ENCODE data around the gene RNF144A. TPM values are rescaled to one million over a fixed set of nuclear protein-coding genes. Genes with fewer than 3 reads are reported as not detected.

The RNF144A gene
- total RNA-seq, 1 donor from 2014 or later = 9.6 TPM

- Mint-ChIP-seq H3K4me1 (ENCODE audit: unreplicated experiment) (peaks cover 53% of the 10 kb centered on the region), H3K27ac (ENCODE audit: unreplicated experiment) (no peak overlapping the region), H3K9me3 (ENCODE audit: unreplicated experiment) (no peaks in the 10 kb centered on the region), H3K4me3 (ENCODE audit: unreplicated experiment) (no peak overlapping the region), H3K36me3 (ENCODE audit: unreplicated experiment) (peaks cover 12% of the 10 kb centered on the region), H3K27me3 (ENCODE audit: unreplicated experiment) (no peaks in the 10 kb centered on the region)
- no peak for DNase-seq (ENCODE audit: extremely low spot score, unreplicated experiment)
- no peak for TF ChIP-seq CTCF (IDR thresholded peaks at IDR 0.05)
These were observed 26.3 kb downstream of the RNF144A start for GRCh38 chr2:6943523-6943922.

- H3K27me3 Mint-ChIP-seq (ENCODE audit: unreplicated experiment) = no peaks in the 10 kb centered on the region
- no peak overlapping the region for H3K27ac Mint-ChIP-seq (ENCODE audit: unreplicated experiment)
- TF ChIP-seq CTCF (IDR thresholded peaks at IDR 0.05) = no peak
- no peak for DNase-seq (ENCODE audit: extremely low spot score, unreplicated experiment)
- H3K4me1 Mint-ChIP-seq (ENCODE audit: unreplicated experiment) = peaks cover 54% of the 10 kb centered on the region
- no peak overlapping the region for H3K4me3 Mint-ChIP-seq (ENCODE audit: unreplicated experiment)
- no peaks in the 10 kb centered on the region for H3K9me3 Mint-ChIP-seq (ENCODE audit: unreplicated experiment)
- peaks cover 12% of the 10 kb centered on the region for H3K36me3 Mint-ChIP-seq (ENCODE audit: unreplicated experiment)
These were observed 26.8 kb downstream of the RNF144A start for GRCh38 chr2:6943971-6944370.

GRCh38 chr2:6944555-6944954 is 27.3 kb downstream of the RNF144A start:
- Mint-ChIP-seq H3K27me3 (ENCODE audit: unreplicated experiment) (no peaks in the 10 kb centered on the region), H3K4me1 (ENCODE audit: unreplicated experiment) (peaks cover 59% of the 10 kb centered on the region), H3K4me3 (ENCODE audit: unreplicated experiment) (no peak overlapping the region), H3K9me3 (ENCODE audit: unreplicated experiment) (no peaks in the 10 kb centered on the region), H3K36me3 (ENCODE audit: unreplicated experiment) (peaks cover 12% of the 10 kb centered on the region), H3K27ac (ENCODE audit: unreplicated experiment) (no peak overlapping the region)
- DNase-seq (ENCODE audit: extremely low spot score, unreplicated experiment) = no peak
- TF ChIP-seq CTCF (IDR thresholded peaks at IDR 0.05) = no peak

- Mint-ChIP-seq H3K36me3 (ENCODE audit: unreplicated experiment) (peaks cover 13% of the 10 kb centered on the region), H3K27me3 (ENCODE audit: unreplicated experiment) (no peaks in the 10 kb centered on the region), H3K27ac (ENCODE audit: unreplicated experiment) (peak overlapping the region; percentile 74), H3K4me1 (ENCODE audit: unreplicated experiment) (peaks cover 54% of the 10 kb centered on the region), H3K9me3 (ENCODE audit: unreplicated experiment) (no peaks in the 10 kb centered on the region), H3K4me3 (ENCODE audit: unreplicated experiment) (no peak overlapping the region)
- no peak for TF ChIP-seq CTCF (IDR thresholded peaks at IDR 0.05)
- no peak for DNase-seq (ENCODE audit: extremely low spot score, unreplicated experiment)
These were observed 28.0 kb downstream of the RNF144A start for GRCh38 chr2:6945087-6945813.

GRCh38 chr2:6945821-6946220 is 28.6 kb downstream of the RNF144A start:
- H3K27me3 Mint-ChIP-seq (ENCODE audit: unreplicated experiment) = no peaks in the 10 kb centered on the region
- H3K4me3 Mint-ChIP-seq (ENCODE audit: unreplicated experiment) = no peak overlapping the region
- no peak for TF ChIP-seq CTCF (IDR thresholded peaks at IDR 0.05)
- no peak for DNase-seq (ENCODE audit: extremely low spot score, unreplicated experiment)
- H3K4me1 Mint-ChIP-seq (ENCODE audit: unreplicated experiment) = peaks cover 51% of the 10 kb centered on the region
- H3K9me3 Mint-ChIP-seq (ENCODE audit: unreplicated experiment) = no peaks in the 10 kb centered on the region
- peak overlapping the region; percentile 74 for H3K27ac Mint-ChIP-seq (ENCODE audit: unreplicated experiment)
- peaks cover 13% of the 10 kb centered on the region for H3K36me3 Mint-ChIP-seq (ENCODE audit: unreplicated experiment)

Data from osteocyte (in vitro differentiated cells).